ENCODE results near the gene ITGAX.

Gene ITGAX

GRCh38 chr16:31430380-31431052 is 75.5 kb downstream of the ITGAX start:
- no peaks in the 10 kb centered on the region for H3K9me3 ChIP-seq (ENCODE audit: low read length)
- no peak overlapping the region for H3K9ac ChIP-seq (ENCODE audit: low read length)
- no peak overlapping the region for H3K4me3 ChIP-seq (ENCODE audit: low read depth in 1 of 2, low read length in 2 of 2)
- no peaks in the 10 kb centered on the region for H3K27me3 ChIP-seq (ENCODE audit: control insufficient read depth in 1 of 2, insufficient read depth in 2 of 2, low read length in 2 of 2)
- no peaks in the 10 kb centered on the region for H3K36me3 ChIP-seq (ENCODE audit: insufficient read depth, low read length)
- H3K4me1 ChIP-seq (ENCODE audit: insufficient read depth, low read length) = peaks cover 5% of the 10 kb centered on the region
- no peak overlapping the region for H3K27ac ChIP-seq (ENCODE audit: low read depth, low read length)
